Inflammatory macrophage (primary cell): ENCODE results near the gene GPR55.

ENCODE experiments used
- DNase-seq, 2 donors: peaks; one replicate each; pipeline ENCODE4 v3.0.0-alpha.2; 2020 to 2022

Gene GPR55

GRCh38 chr2:230934231-230935129 lies 9.4 kb upstream of the GPR55 start:
- DNase-seq, result no peak

DNA sequence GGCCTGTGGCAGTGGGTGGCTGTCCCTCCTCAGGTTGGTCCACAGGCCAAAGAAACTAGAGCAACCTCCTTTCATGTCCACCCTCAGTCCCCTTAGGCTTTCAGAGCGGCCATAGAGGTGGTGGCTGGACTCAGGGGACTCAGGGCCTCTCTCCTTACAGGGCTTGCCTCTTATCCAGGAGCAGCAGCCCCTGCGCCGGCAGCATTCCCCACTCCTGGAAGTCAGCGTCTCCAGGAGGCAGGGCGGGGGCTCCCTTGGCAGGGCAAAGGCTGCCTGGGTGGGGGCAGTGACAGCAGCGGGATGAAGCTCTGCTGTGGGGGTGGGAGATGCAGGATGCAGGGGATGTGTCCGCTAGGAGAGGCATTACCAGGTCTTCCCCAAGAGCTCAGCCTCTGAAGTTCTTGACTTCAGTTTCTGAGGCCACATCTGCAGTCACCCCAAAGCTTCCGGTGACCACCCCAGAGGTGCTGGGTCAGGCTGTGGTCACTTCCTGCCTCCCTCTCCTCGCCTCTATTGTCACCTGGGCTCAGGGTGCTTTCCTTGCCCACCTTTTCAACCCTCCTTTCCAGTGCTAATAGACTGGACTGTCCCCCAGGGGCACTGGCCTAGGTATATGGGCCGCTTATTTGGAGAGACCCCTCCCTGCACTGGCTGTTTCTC lies 8.6 kb upstream of the GPR55 start:
- DNase-seq, result no peak

- DNase-seq, result peak; percentile 57 to 62
Observed at GRCh38 chr2:230932556-230933511, 7.8 kb upstream of the GPR55 start.

- no peak for DNase-seq
Observed at GRCh38 chr2:230931556-230932231, 6.7 kb upstream of the GPR55 start.

- DNase-seq, result no peak
Observed at GRCh38 chr2:230930928-230931555, 6.0 kb upstream of the GPR55 start.

DNA sequence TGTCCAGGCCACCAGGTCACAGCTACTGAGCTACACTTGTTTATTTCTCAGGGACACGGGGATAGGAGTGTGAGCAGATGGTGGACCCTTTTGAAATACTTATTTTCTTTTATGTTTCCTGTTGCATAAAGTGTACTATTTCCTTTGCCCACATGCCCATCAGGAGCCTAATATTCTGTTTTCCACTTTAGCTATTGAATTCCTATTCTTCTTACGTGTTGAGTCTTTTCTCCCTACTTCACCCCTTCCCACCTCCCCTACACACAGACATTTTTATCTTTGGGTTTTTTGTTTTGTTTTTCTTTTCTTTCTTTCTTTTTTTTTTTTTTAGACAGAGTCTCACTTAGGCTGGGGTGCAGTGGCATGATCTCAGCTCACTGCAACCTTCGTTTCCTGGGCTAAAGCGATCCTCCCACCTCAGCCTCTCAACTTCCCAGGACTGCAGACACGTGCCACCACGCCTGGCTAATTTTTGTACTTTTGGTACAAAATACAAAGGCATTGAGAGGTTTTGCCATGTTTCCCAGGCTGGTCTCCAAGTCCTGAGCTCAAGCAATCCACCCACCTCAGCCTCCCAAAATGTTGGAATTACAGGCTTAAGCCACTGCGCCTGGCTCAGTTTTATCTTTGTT lies 5.2 kb upstream of the GPR55 start:
- DNase-seq, result no peak

DNA sequence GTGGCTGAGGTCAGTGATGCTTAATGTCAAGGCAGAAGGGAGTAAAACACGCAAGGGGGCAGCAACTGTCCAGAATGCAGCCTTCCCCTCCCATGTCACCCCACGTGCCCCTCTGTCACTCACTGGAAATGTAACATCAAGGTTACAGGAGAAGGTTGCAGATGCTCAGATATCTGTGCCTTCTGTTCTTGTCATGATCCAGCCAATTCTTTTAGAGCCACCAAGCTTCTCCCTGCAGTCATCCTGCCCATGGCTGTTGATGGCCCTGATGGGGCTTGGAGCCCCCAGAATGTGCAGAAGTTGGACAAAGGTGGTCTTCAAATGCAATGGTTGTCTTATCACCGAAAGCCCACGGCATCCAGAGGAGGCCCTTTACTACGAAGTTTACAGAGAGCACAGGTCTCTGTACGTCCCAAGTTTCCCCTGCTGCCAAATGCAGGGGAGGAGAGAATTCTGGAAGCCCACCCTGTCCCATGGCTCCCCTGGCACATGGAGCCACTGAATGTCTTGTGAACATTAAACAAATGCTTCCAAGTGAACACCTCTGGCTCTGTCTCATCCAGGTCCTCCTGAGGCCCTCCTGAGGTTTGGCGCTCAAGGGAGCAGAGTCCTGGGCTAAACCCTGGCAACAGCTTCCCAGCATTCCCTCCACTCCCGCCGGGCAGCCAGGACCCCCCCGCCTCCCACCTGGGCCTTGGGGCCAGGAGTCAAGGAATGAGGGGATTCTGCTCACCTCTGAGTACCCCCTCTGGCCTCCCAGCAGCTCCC lies 4.5 kb upstream of the GPR55 start:
- DNase-seq, result no peak

DNA sequence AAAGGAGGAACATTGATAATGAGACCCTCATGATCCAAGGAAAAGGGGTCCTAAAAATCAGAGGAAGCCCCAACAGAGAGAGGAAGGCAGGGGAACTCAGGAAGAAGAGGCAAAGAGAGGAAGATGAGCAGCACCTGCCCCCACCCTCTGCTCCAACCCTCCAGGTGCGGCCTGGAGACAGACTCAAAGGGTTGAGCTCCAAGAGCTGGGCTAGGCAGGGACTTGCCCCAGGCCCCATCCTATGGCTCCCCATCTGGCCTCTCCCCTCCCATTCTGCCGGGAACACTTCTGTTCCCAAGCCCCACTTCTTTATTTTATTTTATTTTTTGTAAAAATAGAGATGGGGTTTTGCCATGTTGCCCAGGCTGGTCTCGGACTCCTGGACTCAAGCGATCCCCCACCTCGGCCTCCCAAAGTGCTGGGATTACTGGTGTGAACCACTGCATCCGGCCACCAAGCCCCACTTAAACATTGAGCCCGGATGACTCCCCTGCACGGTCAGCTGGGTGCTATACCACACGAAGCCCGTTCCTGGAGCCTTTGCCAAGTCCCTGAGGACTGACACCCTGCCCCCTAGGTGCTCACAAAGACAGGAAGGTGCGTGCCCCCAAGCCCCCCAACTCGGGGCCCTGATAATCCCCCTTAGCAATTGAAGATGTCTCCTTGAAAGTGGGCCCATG lies 3.8 kb upstream of the GPR55 start:
- no peak for DNase-seq

DNA sequence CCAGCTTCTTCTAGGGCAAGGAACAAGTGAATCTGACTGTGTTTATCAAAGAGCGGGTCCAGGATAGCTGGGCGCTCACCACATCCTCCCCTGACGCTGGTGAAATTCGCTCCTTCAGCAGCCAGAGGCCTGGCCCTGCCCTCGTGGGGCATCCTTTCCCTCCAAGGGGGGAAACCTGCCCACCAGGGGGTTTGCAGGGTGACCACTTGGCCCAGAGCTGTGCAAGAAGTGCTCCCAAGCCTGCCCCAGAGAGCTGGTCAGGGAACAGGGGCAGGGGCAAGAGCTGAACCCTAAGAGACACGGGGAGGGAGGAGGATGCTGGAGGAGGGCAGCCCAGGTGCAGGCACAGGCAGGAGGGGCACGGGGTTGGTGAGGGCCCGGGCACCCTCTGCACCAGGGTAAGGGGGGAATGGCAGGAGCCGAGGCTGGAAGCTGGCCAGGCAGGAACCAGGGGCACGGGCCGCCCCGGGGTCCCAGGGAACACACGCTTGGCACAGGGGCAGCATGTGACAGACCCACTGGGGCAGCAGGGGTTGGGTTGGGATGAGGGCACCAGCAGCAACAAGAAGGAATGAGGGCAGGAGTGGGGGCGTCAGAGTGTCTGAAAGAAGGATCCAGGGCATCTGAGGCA lies 2.8 kb upstream of the GPR55 start:
- DNase-seq, result no peak

DNA sequence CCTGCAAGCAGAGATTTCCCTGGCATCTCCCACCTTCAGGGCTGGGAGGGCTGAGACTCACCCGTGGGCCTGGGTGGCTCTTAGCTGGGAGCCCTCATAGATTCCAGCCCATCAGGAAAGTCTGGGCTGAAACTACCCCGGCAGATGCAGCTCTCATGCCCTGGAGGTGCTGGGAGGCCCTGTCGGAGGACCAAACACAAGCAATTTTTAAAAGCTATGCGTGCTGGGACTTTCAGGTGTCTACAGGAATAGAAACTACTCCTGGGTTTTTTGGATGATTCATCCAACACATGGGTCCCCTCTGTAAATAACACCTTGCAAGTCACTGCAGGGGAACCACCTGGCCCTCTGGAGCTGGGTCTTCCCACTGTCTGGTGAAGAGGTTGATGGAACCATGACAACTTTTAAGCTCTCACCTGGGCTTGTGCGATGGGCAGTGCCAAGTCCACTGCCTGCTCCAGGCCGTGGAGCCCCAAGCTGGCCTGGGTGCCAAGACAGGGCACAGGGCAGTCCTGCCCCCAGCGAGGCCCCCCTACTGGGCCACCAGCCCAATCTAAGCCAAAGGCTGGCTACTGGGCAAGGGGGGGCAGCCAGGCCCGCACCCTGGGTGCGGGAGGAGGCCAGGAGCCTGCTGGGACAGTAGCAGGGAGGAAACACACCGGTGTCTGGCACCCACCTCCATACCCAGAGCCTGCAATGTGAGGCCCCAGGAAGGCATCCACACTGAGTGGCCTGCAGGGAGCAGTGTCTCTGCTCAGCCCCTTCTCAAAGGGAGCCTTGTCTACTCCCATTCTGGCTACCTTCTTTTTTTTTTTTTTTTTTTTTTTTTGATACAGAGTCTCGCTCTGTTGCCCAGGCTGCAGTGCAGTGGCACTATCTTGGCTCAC lies 1.1 kb upstream of the GPR55 start:
- DNase-seq, result peak in 1 of 2 donors; percentile 23

DNA sequence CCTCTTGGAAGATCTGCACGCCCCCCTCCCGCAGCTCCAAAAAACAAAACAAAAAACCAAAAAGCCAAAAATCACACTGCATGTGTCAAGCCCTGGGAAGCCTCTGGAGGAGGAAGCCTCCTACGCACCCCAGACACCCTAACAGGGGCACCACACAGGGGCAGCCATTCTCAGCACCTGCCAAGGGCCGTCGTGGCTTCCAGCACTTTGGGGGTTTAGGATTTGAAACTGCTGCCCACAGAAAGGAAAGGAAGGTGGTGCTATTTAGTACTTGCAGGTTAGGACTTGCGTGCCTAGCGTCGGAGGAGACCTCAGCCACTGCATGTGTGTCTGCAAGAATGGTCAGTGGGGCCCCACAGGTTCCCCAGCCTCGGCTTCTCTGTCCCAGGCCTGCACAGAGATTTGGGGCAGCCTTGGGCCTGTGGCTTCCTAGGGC lies 419 bp upstream of the GPR55 start:
- DNase-seq, result no peak

GRCh38 chr2:230924092-230924469 lies 961 bp downstream of the GPR55 start:
- DNase-seq, result no peak

DNA sequence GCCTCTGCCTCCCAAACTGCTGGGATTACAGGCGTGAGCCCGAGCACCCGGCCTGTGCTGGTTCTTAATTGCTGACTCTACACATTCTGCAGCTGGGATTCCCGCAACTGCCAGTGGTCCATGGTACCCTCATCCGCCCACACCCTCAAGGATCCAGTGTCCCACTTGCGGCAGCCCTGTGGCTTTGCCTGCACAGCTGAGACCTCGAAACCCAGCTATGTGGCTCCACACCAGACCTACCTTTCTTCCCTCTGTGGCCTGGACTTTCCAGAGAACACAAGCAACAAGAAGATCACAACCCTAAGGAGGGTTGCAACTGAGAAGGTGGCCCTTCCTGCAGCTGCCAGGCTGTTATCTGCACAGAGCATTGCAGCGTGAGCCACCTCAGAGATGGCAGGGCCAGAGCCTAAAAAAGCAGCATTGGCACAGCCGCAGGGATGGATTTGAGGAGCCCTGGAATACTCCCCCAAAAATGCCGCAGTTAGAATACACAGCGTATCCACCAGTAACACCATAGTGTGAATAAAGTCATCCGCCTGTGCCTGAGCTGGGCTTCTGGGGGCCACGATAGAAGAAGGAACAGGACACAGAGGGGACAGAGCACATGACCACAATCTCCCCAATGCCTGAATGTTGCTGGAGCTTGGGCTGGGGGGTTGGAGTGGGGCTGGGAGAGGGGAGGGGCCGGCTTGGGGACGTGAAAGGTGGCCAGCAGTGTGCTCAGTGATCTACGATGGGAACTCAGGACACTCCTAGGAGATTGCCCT lies 1.9 kb downstream of the GPR55 start:
- DNase-seq, result no peak

DNA sequence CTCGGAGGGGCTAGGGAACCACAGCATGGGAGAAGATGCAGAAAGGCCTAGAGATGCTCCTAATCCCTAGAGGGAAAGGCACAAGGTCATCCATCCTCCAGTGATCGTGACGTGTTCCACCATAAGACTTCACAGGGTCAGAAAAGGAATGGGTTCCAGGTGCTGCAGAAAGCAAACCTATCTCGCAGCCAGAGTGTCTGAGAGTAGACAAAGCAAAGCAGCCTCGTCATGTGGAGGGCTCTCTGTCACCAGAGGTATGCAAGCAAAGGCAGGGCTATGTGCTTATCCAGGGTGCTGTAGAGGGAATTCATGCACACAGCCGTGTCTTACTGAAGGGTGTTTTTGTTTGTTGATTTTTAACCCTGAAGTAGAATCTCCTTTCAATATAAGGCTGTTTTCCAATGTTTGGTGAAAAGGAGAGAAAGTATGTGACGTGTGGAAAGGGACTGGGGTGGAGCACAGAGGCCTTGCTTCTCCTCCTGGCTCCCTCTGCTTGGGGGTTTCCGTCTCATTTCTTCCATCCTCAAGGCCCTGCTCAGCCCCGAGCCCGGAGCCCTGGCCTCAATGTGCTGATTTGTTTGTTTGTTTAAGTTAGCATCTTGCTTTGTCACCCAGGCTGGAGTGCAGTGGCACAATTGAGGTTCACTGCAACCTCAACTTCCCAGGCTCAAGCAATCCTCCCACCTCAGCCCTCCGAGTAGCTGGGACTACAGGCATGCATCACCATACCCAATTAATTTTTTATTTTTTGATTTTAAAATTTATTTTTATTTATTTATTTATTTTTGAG lies 3.0 kb downstream of the GPR55 start:
- no peak for DNase-seq

DNA sequence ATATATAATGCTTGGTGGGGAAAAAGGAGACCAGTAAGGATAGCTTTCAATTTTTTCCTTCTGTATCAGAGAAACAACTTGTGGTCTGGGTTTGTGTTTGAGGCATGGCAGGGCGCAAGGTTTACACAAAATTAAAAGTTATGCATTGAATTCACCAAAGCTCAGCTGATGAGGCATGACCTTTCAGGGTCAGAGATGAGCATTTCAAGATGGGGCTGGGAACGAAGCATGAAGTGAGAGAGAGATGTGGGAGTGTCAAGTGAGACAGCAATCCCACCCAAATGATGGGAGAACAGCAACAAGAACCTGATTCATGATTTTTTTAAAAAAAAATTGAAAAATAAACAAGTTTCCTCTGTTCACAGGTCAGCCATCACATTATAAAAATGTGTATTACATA lies 4.9 kb downstream of the GPR55 start:
- no peak for DNase-seq

- DNase-seq, result no peak
Observed at GRCh38 chr2:230919681-230920080, 5.4 kb downstream of the GPR55 start.

- DNase-seq, result no peak
Observed at GRCh38 chr2:230919240-230919639, 5.8 kb downstream of the GPR55 start.
